Right lobe of liver (tissue), 6 donors: ENCODE results near the gene TRPM3. TPM values are rescaled to one million over a fixed set of nuclear protein-coding genes. Genes with fewer than 3 reads are reported as not detected.

Source experiments
- ATAC-seq, 4 donors: fragments of 200-7000 bp; cut with Tn5 transposase; one replicate each; pipeline ENCODE4 v1.9.1; 2020; ENCODE audit warnings: mild to moderate bottlenecking in 4 of 4, moderate library complexity in 4 of 4
- DNase-seq, 3 donors: peaks; one replicate each; pipeline ENCODE4 v3.0.0-alpha.2; 2020
- H3K27ac ChIP-seq, 3 donors: fragments of 200-600 bp; one replicate each; pipeline ENCODE4 v1.8.0; 2022
- H3K27me3 ChIP-seq, 2 donors: fragments of 200-600 bp; one replicate each; pipeline ENCODE4 v1.8.0; 2022
- H3K36me3 ChIP-seq, 4 donors: fragments of 200-600 bp; sonication (generic) in 1 of 4; one replicate each; pipeline versions ENCODE4 v1.5.1 to v1.8.0; 2017 to 2022; ENCODE audit warnings: control low read depth in 1 of 4
- H3K4me1 ChIP-seq, 4 donors: fragments of 200-600 bp; sonication (generic) in 1 of 4; one replicate each; pipeline versions ENCODE4 v1.5.1 to v1.8.0; 2017 to 2022; ENCODE audit warnings: control low read depth in 1 of 4
- H3K4me3 ChIP-seq, 3 donors: fragments of 200-600 bp; one replicate each; pipeline ENCODE4 v1.8.0; 2022
- H3K9me3 ChIP-seq, 4 donors: fragments of 200-600 bp; sonication (generic) in 1 of 4; one replicate each; pipeline versions ENCODE4 v1.5.1 to v1.8.0; 2017 to 2022; ENCODE audit warnings: control low read depth in 1 of 4
- CTCF ChIP-seq, 4 donors: fragments of 200-600 bp in 3 of 4; fragments of 450-650 bp in 1 of 4; IDR thresholded peaks; one replicate each; pipeline versions ENCODE4 v1.5.1 to v1.8.0; 2016 to 2022; ENCODE audit warnings: antibody characterized with exemption in 4 of 4, mild to moderate bottlenecking in 2 of 4
- POLR2A ChIP-seq: fragments of 450-650 bp; IDR thresholded peaks from one replicate; pipeline ENCODE4 v1.6.1; 2017; ENCODE audit warnings: antibody characterized with exemption, mild to moderate bottlenecking
- WGBS: methylation state at CpG from one replicate; pipeline ENCODE4 v1.1.6; 2018; ENCODE audit warnings: low coverage, low lambda C conversion rate; ENCODE audit not compliant: insufficient coverage; ENCODE audit errors: missing lambda C conversion rate; 5-methylcytosine and 5-hydroxymethylcytosine counted together
- intact Hi-C, 2 donors: fragments of 100-400 bp; cut with DNase I; formaldehyde crosslinking; loops; one replicate each; pipeline versions ENCODE4 v1.11.2 to v1.14.1; 2022
- microRNA counts: library from miRNA; unstranded; fragments of <30 nt; microRNA quantifications from one replicate; lab custom pipeline; 2016
- microRNA-seq, 2 donors: library from miRNA; unstranded; fragments of <30 nt; microRNA quantifications; one replicate each; pipeline ENCODE4, GENCODE V29; 2019 to 2020
- small RNA-seq, 2 experiments: library from RNA; depleted of rRNA; stranded (forward); fragments of <200 nt; gene quantifications; one replicate each; pipeline ENCODE3, GENCODE V24; 2016
- total RNA-seq, 6 experiments: library from RNA; depleted of rRNA in 2 of 6; stranded (reverse); fragments of >200 nt in 2 of 6; fragmentation: NEBNext Ultra II Directional in 3 of 6; extraction: Animal tissue kit (Norgen Biotek cat#: 25700) in 3 of 6; gene quantifications; one replicate each; pipeline versions ENCODE4 v1.1.0 to v1.2.4, GENCODE V29; 2016 to 2023
- donor health status: DM: no; HTN: yes; CAD: no.
- donor health status: DM: no; HTN: no; CAD: no.
- donor health status: DM: no; HTN: no; CAD: no.
- donor health status: DM: no; HTN: yes; CAD: no.
- donor health status: DM: no; HTN: yes; CAD: no.

Gene TRPM3
- total RNA-seq, 6 experiments from 2014 or later = 0.26 to 0.56 (median 0.39) TPM

GRCh38 chr9:70479880-70480291 is 641.5 kb downstream of the TRPM3 start:
- no peak for DNase-seq
- no peaks in the 10 kb centered on the region for H3K36me3 ChIP-seq
- intact Hi-C loops = loop anchor here (2.0 to 10.0 kb wide), 2 partner anchors 55 to 59 kb away; no protein-coding TSS in a partner anchor
- H3K27me3 ChIP-seq = no peaks in the 10 kb centered on the region
- H3K9me3 ChIP-seq = no peaks in the 10 kb centered on the region
- peaks cover 0 to 59% (median 29%) of the 10 kb centered on the region in 4 donors for H3K4me1 ChIP-seq
- 33% methylated on average over 5 of the region's 5 CpGs for WGBS
- H3K4me3 ChIP-seq = peak overlapping the region in 2 of 3 donors; percentile 13 to 26
- TF ChIP-seq POLR2A = no peak
- no peak for TF ChIP-seq CTCF (IDR thresholded peaks at IDR 0.05)
- peak in 3 of 4 donors; percentile 2 to 8 (median 5) for ATAC-seq
- H3K27ac ChIP-seq = peak overlapping the region; percentile 78 to 94 (median 93)

MicroRNAs within 50 kb of the gene (microRNA counts, 767-probe panel; counts per million panel counts)
- 237 counts per million for microRNA hsa-miR-204-5p (lab: Ali Mortazavi, UCI)

Small RNAs within 50 kb of the gene (microRNA-seq; reads per million reads assigned to microRNA genes)
- gene MIR204 = 70.9 to 119 reads per million in 2 donors

Small RNAs within 50 kb of the gene (small RNA-seq; reads per million reads assigned to genes)
- 20.1 to 35.4 reads per million in 2 experiments for gene MIR204
- 0 reads per million in 2 experiments for gene RN7SL726P
